Activated T-helper 1 cell treated with Interleukin-2 at 50 U/mL for 16 hours (primary cell): Measurements from ENCODE around the gene PUM2.
A peak's percentile ranks its signal among the peaks of the same experiment; 100 is the strongest.

Experiments
- DNase-seq: peaks from one replicate; pipeline ENCODE4 v3.0.0-alpha.2; 2020; ENCODE audit warnings: low read depth

The PUM2 gene

DNA sequence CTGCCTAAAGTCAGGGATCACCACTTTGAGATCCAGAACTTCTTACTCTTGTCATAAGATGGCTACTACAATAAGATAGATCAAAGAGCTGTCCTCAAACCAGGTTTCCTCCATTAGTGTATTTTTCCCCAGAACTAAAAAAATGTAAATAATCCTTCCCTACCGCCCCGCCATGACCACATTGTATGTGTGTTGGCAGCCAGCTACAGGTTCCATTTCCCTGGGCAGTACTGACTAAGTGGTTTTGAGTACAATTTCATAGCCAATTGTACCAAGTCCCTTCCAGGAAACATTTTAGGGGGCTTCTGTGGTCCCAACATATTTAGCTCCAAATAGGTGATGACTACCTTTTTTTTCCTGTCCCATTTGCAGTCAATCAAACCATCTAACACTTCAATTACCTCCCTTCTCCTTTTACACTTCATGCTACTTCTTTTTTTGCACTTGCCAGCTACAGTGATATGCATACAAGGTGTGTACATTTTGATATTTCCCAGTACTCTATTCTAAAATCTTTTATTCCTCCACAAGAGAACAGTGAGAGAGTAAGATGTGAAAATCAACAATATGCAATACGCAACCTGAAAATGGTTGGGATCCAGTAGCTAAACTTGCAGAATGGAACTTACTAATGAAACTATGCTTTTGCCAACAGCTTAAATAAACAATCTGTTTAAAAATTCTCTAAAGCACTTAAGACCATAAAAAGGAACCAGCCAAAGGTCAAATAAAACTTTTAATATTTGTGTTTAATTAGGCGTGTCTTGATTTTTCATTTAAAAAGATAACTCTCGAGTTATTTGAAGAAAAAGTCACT lies 3.9 kb downstream of the PUM2 start:
- DNase-seq: no peak

DNA sequence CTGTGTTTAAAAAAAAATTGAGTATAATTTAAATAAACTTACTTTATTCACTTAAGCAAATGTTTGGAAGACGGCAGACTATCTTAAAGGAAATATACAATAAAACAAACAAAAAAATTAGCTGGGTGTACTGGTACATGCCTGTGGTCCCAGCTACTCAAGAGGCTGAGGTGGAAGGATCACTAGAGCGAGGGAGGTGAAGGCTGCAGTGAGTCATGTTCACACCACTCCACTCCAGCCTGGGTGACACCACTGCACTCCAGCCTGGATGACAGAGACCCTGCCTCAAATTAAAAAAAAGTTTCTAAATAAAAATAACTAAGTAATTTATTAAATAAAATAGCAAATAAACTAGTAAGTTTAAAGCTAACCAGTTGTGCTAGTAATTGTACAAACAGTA lies 7.5 kb downstream of the PUM2 start:
- DNase-seq: no peak

DNA sequence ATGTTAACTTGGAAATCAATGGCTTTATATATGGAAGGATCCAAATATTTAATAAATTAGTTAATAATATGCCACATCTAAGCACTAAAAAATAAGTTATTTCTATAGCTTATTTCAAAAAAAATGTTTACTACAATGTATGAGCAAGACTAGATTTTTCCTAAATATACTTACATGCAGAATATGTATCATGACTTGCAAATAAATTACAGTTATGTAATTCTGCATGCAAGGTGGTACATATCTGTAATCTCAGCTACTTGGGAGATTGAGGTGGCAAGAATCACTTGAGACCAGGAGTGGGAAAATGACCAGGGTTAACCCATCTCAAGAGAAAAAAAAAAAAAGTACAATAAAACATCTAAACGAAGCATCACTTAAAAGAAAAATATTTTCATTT lies 11.6 kb downstream of the PUM2 start:
- DNase-seq: no peak

DNA sequence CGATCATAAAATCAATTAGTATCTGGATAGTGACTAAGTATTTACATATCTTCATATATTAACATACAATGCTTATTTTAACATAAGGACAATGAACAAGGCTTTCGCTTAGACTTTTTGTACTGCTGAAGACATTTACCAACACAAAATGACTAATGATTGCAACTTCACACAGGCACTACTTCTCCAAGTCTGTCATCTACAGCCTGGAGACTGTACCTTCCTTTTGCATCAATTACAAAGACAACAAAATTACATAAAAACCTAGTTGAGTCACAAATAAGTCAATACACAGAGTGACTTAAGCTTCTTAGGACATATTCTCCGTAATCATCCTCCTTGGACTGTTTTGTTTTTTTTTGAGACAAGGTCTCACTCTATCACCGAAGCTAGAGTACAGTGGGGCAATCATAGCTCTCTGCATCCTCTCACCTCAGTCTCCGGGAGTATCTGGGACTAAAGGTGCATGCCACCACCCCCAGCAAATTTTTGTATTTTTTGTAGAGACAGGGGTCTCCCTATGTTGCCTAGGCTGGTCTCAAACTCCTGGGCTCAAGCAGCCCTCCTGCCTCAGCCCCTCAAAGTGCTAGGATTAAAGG lies 15.9 kb downstream of the PUM2 start:
- DNase-seq: no peak

DNA sequence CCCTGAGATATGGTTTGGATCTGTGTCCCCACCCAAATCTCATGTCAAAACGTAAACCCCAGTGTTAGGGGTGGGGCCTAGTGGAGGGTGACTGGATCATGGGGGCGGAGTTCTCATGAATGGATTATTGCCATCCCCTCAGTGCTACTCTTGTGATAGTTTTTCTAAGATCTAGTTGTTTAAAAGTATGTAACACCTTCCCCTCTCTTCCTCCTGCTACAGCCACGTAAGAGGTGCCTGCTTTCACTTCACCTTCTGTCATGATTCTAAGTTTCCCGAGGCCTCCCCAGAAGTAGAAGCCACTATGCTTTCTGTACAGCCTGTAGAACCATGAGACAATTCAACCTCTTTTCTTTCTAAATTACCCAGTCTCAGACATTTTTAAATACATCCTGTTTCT lies 16.9 kb downstream of the PUM2 start:
- no peak for DNase-seq

DNA sequence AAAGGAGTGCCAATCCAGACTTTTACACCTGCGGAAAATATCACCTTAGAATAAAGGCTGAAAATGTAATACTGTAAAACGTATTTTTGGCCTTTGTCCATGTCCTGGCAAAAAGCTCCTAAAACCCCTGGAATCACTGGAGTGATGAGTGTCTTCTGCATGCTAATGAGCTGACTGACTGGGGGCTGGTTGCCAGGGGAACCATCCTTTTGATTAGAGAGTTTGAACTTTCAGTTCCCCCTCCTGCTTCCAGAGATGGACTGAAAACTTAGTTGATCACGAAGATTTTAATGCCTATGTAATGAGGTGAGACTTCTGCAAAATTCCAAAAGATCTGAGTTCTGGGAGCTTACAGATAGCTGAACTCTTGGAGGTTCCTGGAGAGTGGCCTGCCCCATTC lies 20.5 kb downstream of the PUM2 start:
- no peak for DNase-seq

DNA sequence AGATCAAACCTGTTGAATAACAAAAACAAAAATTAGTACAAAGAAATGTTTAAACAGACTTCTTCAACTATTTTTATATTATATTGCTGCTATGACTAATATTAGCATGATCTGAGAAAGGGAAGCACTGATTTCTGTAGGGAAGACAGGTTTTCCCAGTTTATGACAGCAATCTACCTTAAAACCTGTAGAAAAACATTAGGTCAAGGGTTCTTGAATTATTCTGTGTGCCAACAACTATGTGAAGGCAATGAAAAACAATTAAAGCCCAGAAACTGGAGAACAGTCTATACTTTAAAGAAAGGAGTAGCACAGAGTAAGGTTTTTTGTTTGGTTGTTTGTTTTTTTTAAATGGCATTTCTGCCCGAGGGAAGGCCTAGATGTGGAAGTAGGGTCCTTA lies 23.3 kb downstream of the PUM2 start:
- no peak for DNase-seq

DNA sequence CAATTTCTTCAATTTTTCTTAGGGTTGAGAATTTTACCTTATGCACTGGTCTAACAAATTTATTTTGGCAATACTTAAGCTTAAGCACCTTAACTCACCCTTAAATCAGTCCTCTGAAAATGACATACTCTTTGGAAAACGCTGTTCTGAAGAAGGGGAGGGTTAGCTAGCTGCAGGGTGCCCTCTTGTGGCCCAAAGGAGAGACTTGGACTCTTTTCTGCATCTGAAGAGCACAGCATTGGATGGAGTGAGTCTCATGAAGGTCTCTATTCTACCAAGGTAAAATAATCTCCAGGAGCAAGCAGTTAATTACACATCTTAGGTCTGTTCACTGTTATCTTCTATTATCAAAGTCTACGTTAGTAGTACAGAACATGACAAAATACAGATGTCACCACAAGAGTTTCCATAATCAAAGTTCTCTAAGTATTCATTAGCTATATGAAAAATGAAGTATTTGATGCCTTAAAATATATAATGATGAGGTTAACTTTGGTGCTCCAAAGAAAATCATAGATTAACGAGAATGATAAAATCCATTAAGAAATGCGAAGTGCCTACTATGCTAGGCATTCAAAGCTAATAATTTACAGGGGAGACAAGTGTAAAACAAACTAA lies 24.4 kb downstream of the PUM2 start:
- peak; percentile 17 for DNase-seq

DNA sequence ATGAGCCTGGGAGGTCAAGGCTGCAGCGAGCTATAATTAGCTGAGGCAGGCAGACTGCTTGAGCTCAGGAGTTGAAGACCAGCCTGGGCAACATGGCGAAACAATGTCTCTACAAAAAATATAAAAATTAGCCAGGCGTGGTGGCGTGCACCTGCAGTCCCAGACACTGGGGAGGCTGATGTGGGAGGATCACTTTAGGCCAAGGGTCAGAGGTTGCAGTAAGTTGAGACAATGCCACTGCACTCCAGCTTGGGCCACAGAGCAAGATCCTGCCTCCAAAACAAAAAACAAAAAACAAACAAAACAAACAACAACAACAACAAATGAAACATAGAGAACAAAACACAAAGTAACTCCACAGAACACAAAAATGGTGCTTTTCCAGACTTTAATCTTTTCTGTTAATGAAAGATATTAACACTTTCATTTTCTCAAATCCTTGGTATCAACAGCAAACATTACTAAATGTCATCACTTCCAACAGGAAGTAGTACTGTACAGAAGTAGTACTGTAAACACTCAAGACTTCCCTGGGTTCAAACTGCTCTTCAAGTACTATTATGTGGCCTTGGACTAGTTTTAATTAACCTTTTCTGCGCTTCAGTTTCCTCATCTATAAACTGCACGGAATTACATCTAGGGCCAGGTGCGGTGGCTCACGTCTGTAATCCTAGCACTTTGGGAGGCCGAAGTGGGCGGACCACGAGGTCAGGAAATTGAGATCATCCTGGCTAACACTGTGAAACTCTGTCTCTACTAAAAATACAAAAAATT lies 27.9 kb downstream of the PUM2 start:
- DNase-seq: no peak

DNA sequence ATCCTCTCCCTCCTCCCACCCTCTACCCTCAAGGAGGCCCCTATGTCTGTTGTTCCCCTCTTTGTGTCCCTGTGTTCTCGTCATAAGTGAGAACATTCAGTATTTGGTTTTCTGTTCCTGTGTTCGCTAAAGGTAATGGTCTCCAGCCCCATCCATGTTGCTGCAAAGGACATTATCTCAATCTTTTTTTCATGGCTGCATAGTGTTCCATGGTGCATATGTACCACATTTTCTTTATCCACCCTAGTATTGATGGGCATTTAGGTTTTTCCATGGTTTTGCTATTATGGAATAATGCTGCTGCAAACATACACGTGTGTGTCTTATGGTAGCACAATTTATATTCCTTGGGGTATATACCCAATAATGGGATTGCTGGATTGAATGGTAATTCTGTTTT lies 33.0 kb downstream of the PUM2 start:
- no peak for DNase-seq

DNA sequence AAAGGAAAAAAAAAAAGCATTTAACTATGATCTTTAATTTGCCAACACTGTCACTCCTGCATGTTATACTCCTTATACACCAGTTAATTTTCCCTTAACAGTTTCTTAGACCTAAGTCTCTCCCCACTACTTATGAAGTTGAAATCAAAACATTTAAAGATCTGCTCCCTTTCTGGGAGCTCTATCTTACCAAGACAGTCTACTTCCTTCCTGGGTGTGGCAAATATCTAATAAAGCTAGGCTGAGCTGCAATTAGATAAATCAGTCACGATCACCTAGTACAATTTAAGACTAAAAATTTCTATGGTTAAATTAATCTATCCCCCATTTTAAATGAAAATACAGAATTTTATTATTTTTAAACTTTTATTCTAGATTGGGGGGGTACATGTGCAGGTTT lies 33.4 kb downstream of the PUM2 start:
- DNase-seq: no peak

DNA sequence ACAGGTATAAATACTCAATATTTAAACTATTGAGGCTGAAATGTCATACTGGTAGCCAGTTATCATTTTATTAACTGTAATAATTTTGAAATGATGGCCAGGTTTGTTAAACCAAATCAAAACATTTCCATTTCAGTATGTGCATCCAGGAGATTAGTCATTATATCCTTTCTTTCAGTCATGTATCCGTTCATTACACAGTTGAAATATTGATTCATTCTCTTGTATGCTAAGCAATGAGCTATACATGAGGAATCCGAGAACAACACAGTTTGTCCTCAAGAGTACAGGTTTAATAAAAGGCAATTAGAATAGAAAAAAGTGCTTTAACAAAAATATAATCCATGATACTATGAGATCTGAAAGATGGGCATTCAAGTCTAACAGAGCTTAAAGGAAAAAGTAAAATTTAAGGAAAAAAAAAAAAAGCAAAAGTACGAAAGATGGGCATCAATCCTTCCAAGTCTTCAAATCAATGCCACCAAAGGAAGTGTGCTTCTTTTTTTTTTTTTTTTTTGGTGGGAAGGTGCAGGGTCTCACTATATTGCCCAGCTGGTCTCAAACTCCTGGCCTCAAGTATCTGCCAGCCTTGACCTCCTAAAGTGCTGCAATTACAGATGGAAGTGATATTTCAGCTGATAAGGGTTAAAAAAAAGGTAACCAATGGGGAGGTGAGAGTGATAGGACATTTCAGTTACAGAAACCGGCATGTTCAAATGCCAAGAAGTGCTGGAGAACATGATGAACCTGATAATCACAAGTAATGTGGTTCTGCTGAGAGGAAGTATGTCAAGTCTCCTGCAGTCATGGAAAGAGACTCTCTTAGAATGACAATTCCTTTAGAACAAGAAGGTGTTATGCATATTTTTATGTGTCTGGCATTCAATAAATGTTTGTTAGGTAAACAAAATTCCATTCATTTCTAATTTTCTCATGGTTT lies 35.8 kb downstream of the PUM2 start:
- DNase-seq: no peak

DNA sequence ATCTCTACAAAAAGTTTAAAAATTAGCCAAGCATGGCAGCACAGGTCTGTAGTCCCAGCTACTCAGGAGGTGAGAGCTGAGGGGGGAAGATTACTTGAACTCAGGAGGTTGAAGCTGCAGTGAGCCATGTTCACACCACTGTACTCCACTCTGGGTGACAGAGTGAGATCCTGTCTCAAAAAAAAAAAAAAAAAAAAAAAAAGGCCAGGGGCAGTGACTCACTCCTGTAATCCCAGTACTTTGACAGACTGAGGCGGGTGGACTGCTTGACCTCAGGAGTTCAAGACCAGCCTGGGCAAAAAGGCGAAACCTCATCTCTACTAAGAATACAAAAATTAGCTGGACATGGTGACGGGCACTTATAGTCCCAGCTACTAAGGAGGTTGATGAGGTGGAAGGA lies 37.0 kb downstream of the PUM2 start:
- no peak for DNase-seq

DNA sequence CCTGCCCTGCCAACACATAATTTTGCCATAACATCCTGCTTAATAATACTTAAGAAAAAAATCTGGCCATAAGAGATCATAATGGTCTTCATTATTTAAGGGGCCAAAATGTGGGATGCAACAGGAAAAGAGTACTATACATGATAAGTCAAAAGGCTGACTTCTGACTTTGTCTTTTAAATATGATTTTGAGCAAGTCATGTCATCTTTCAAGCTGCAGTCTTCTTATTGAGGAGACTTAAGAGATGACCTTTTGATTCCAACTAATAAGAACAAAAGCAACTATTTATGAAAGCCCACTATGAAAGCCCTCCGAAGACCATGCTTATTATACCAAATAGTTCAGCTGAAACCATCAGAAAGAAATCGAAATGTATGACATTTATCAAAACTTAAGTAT lies 41.6 kb downstream of the PUM2 start:
- DNase-seq: no peak

DNA sequence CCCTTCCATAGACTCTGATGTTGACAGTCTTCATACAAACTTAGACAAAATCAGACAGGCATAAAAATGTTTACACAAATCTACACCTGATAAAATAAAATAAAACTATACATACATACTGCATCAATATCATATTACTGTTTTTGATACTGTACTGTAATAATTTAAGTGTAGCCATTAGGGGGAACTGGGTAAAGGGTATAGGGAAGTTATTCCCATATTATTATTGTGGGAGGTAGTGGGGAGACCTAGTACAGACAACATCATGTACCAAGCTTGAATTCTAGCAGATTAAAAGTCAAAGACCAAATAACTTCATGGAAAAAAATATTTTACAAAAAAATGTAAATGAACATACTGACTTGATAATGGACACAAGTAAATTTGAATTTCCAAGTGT lies 43.3 kb downstream of the PUM2 start:
- DNase-seq: no peak

DNA sequence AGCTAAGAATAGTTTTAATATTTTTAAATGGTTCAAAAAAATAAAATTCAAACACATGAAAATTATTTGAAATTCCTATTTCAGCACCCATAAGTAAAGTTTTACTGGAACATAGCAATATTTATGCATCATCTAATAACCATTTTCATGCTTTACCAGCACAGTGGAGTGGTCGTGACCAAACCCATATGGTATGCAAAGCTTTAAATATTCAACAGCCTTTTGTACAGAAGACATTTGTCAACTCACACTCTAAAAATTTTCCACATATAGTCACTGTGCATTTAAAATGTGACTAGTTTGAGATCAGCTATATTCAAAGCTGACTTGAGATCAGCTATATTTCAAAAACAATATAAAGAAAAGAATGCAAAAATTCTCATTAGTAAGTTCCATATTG lies 46.2 kb downstream of the PUM2 start:
- DNase-seq: no peak

DNA sequence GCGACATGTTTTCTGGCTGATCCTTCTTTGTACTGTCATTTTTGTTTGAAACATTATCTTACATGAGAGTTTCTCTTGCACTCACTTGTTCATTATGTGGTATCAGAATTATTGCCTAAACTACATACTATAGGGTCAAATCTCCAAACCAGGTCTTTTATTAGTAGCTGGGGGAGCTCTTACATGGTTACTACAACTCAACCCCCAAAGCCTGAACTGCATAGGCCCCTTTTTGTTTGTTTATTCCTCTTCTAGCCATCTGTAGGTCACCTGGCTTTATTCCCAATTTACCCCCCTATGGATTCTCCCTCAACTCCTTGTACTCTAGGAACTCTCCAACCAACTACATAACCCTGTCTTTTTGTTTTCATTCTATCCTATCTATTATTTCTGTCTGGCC lies 46.7 kb downstream of the PUM2 start:
- DNase-seq: no peak

DNA sequence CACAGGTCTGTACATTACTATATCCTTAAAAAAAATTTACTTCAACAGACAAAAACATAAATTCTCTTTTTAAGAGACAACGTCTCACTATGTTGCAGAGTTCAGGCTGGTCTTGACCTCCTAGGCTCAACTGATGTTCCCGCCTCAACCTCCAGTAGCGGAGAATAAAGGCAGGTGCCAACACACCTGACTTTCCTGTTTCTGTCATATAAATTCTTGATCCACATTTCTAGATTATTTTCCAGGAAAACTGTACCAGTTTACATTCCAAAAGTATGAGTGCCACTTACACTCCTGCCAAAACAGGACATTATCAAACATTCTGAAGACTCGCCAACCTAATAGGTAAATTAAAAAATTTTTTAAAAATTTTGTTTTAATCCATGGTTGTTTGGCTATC lies 48.6 kb downstream of the PUM2 start:
- DNase-seq: no peak

DNA sequence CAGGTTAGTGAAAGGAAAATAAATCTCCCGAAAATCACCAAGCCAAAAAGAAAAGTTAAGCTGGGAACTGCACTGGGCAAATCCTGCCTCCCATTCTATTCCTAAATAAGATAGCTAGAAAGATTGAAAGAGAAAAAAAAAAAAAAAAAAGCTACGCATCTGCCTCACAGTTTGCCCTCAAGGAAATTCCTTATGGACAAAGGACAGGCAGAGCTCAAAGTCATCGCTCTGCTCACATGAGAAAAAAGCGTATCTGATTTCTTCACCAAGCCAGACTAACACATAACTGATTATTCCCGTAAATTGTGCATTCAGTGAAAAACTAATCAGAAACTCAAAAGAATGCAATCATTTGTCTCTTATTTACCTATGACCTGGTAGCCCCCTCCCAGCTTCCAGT lies 50.0 kb downstream of the PUM2 start:
- DNase-seq: no peak

DNA sequence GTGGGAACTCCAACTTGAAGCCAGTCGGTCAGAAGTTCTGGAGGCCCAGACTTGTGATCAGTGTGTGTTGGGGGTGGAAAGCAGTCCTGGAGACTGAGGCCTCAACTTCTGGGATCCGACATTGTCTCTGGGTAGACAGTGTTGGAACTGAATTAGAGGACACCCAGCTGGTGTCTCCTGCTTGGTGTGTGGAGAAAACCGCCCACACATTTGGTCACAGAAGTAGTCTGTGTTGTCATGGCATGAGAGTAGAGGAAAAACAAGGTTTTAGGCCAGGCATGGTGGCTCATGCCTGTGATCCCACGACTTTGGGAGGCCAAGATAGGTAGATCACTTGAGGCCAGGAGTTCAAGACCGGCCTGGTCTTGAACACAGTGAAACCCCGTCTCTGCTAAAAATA lies 51.5 kb downstream of the PUM2 start:
- no peak for DNase-seq

DNA sequence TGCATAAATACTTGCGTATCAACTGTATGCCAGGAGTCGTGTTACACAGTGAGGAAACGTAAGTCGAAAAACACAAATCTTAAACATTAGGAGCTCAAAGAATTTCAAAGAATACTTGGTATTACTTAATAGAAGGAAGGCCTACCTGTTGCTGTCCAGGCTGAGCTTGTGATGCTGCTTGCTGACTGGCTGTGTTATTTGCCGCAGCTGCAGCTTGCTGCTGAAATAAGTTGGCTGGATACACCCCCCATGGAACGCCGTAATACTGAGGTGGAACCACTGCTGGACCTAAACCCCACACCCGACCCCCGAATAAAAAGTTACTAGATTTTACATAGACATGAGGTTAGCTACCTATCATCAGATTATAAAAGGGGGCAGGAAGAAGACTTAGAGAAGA lies 56.4 kb downstream of the PUM2 start:
- no peak for DNase-seq

DNA sequence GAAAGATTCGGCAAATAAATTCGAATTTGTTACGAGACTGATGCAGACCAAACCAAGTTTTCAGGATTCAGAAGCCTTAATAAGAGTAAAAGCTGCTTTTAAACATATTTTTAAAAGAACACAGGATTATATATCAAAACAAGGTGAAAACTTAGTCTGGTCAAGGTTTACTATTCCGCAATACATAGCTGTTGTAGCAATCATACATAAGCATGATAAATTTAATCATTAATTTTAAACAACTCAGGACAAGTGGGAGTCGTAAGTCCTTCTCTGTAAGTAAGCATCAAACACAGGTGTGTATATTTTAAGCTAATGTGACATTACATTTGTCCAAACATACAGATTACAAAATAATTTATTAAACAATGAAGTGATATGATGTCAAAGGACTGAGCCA lies 57.7 kb downstream of the PUM2 start:
- DNase-seq: no peak
